HL-60 (cell line): ENCODE data around the gene MIOX.

Experiments
- DNase-seq, 2 experiments: peaks; one replicate each; pipeline ENCODE4 v3.0.0-alpha.2; 2010 to 2020; ENCODE audit warnings: low read depth in 1 of 2, low spot score in 1 of 2
- H3K27ac ChIP-seq: fragments of 250-450 bp; sonication (Bioruptor Pico); replicated peaks from 2 replicates; pipeline ENCODE4 v1.5.1; 2020; ENCODE audit warnings: mild to moderate bottlenecking, moderate library complexity
- H3K27me3 ChIP-seq: fragments of 250-450 bp; sonication (Bioruptor Pico); 2 replicates; pipeline ENCODE4 v1.5.1; 2021; ENCODE audit warnings: mild to moderate bottlenecking, moderate library complexity; ENCODE audit not compliant: insufficient read depth, poor library complexity, severe bottlenecking
- H3K4me3 ChIP-seq: replicated peaks from 2 replicates; pipeline ENCODE4 v1.5.1; 2011; ENCODE audit warnings: mild to moderate bottlenecking, control low read depth, low read length; ENCODE audit not compliant: insufficient read depth
- GABPA ChIP-seq: IDR thresholded peaks from 2 replicates; pipeline ENCODE4 v1.6.1; 2012; ENCODE audit warnings: low read depth
- POLR2AphosphoS5 ChIP-seq: IDR thresholded peaks from 2 replicates; pipeline ENCODE4 v1.6.1; 2012; ENCODE audit warnings: low read depth
- SPI1 ChIP-seq: IDR thresholded peaks from 2 replicates; pipeline ENCODE4 v1.6.1; 2012; ENCODE audit warnings: low read depth, mild to moderate bottlenecking, borderline replicate concordance
- TF ChIP-seq, protein P1 (sequence below): IDR thresholded peaks from one replicate; pipeline ENCODE4 v1.5.1; 2011; ENCODE audit warnings: low read length, control low read depth, inconsistent platforms; ENCODE audit not compliant: insufficient read depth
- TF ChIP-seq, protein P2 (sequence below): IDR thresholded peaks from 2 replicates; pipeline ENCODE4 v1.6.1; 2012; ENCODE audit warnings: low read depth; ENCODE audit not compliant: insufficient replicate concordance

Gene MIOX

DNA sequence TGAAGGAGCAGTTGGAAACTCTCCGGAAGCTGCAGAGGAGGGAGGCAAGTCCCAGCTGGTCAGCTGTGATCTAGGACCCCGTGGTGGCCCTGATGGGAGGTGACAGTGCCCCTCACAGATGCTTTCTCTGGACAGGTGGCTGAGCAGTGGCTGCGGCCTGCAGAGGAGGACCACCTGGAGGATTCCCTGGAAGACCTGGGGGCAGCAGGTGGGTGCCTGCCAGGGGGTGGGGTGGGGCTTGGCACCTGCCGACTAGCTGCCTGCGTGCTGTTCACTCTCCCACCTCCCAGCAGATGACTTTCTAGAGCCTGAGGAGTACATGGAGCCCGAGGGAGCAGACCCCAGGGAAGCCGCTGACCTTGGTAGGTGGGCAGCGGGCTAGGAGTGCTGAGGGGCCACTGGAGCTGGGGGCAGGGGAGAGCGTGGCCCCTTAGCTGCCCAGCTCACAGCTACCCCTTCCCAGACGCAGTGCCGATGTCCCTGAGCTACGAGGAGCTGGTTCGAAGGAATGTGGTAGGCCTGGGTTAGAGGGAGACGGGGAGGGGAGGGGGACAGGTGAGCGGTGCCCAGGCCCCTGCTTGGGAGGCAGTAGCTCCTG lies 35.6 kb downstream of the MIOX start:
- no peak overlapping the region for H3K27ac ChIP-seq
- TF ChIP-seq, protein P1, sequence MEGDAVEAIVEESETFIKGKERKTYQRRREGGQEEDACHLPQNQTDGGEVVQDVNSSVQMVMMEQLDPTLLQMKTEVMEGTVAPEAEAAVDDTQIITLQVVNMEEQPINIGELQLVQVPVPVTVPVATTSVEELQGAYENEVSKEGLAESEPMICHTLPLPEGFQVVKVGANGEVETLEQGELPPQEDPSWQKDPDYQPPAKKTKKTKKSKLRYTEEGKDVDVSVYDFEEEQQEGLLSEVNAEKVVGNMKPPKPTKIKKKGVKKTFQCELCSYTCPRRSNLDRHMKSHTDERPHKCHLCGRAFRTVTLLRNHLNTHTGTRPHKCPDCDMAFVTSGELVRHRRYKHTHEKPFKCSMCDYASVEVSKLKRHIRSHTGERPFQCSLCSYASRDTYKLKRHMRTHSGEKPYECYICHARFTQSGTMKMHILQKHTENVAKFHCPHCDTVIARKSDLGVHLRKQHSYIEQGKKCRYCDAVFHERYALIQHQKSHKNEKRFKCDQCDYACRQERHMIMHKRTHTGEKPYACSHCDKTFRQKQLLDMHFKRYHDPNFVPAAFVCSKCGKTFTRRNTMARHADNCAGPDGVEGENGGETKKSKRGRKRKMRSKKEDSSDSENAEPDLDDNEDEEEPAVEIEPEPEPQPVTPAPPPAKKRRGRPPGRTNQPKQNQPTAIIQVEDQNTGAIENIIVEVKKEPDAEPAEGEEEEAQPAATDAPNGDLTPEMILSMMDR, result no peak
- no peak for TF ChIP-seq GABPA
- TF ChIP-seq, protein P2, sequence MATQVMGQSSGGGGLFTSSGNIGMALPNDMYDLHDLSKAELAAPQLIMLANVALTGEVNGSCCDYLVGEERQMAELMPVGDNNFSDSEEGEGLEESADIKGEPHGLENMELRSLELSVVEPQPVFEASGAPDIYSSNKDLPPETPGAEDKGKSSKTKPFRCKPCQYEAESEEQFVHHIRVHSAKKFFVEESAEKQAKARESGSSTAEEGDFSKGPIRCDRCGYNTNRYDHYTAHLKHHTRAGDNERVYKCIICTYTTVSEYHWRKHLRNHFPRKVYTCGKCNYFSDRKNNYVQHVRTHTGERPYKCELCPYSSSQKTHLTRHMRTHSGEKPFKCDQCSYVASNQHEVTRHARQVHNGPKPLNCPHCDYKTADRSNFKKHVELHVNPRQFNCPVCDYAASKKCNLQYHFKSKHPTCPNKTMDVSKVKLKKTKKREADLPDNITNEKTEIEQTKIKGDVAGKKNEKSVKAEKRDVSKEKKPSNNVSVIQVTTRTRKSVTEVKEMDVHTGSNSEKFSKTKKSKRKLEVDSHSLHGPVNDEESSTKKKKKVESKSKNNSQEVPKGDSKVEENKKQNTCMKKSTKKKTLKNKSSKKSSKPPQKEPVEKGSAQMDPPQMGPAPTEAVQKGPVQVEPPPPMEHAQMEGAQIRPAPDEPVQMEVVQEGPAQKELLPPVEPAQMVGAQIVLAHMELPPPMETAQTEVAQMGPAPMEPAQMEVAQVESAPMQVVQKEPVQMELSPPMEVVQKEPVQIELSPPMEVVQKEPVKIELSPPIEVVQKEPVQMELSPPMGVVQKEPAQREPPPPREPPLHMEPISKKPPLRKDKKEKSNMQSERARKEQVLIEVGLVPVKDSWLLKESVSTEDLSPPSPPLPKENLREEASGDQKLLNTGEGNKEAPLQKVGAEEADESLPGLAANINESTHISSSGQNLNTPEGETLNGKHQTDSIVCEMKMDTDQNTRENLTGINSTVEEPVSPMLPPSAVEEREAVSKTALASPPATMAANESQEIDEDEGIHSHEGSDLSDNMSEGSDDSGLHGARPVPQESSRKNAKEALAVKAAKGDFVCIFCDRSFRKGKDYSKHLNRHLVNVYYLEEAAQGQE, result no peak
- TF ChIP-seq SPI1, result no peak
- TF ChIP-seq POLR2AphosphoS5, result no peak
- DNase-seq, result no peak
- H3K4me3 ChIP-seq, result no peak overlapping the region
- H3K27me3 ChIP-seq, result no peaks in the 10 kb centered on the region

DNA sequence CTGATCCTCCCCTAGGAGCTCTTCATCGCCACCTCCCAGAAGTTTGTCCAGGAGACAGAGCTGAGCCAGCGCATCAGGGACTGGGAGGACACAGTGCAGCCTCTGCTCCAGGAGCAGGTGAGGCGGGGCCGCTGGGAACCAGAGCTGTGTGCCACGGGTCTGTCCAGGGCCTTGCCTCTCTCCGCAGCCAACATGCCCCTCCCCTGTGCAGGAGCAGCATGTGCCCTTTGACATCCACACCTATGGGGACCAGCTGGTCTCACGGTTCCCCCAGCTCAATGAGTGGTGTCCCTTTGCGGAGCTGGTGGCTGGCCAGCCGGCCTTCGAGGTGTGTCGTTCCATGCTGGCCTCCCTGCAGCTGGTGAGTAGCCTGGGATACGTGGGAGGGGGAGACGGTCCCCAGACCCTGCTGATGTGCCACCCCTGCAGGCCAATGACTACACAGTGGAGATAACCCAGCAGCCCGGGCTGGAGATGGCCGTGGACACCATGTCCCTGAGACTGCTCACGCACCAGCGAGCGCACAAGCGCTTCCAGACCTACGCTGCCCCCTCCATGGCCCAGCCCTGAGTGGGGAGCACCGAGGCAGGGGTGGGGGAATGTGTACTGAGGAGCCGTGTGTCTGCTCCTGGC lies 36.3 kb downstream of the MIOX start:
- Histone ChIP-seq H3K27me3 (no peaks in the 10 kb centered on the region), H3K27ac (no peak overlapping the region), H3K4me3 (no peak overlapping the region)
- TF ChIP-seq SPI1 (no peak), POLR2AphosphoS5 (peak; percentile 13; the same call in 1 of the 2 replicates)
- no peak for DNase-seq

DNA sequence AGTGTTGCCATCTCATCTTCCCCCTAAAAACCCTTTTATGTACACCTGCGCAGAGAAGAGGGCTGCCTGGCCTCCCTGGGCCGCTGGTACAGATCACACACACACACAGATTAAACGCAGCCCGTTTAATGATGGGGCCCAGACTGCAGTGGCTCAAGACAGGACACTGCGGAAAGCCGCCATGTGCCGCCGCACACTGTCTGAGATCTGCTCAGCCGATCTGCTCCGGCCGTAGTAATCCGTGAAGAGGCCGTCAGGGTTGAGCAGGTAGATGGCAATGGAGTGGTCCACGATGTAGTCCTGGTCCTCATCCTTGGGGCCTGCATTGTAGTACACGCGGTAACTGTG lies 36.8 kb downstream of the MIOX start:
- TF ChIP-seq, protein P1, result no peak
- no peak for TF ChIP-seq POLR2AphosphoS5
- TF ChIP-seq, protein P2, result no peak
- TF ChIP-seq GABPA, result no peak
- no peak for TF ChIP-seq SPI1
- no peak for DNase-seq
- H3K27ac ChIP-seq, result no peak overlapping the region

DNA sequence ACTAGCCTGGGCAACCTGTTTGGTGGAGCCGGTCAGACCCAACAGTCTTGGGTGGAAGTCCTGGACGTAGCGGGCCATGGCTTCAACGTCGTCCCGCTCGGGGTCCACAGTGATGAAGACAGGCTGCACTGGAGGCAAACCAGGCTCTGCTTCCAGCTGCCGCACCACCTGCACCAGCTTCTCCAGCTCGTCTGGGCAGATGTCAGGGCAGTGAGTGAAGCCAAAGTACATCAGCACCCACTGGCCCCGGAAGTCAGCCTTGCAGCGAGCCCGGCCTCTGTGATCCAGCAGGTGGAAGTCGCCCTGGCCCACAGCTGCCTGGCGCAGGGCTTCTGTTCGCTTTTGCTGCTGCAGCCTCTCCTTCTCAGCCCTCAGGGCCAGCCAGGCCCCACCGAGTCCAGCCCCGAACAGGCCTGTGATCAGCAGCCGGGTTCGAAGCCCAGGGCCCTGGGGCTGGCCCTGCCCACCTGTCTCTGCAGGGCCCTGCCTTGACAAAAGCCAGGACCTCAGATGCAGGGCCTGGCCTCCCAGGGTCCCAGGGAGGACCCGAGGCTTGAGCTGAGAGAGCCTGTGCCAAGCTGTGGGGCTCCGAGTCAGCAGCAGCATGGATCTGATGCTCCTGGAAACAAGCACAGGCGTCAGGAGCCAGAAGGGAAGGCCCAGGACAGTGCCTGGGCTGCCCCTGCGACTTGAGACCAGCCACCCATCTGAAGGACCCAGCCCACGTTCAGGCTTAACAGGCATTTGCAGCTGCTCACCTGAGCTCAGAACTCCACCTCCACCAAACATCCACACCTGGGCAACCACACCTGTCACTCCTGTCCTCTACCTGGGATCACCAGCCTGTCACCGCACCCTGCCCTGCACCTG lies 37.4 kb downstream of the MIOX start:
- peak overlapping the region; percentile 91 for H3K27ac ChIP-seq
- H3K4me3 ChIP-seq, result peak overlapping the region; percentile 70
- DNase-seq, result no peak
- no peak for TF ChIP-seq SPI1
- 0 out of 2 replicates have a peak, but pooled peaks have one; percentile 57 for TF ChIP-seq POLR2AphosphoS5
- H3K27me3 ChIP-seq, result no peaks in the 10 kb centered on the region

More for the DNA sequence above, 36.8 kb downstream of the MIOX start:
- H3K4me3 ChIP-seq, result no peak overlapping the region
- no peaks in the 10 kb centered on the region for H3K27me3 ChIP-seq
